ENCODE measurements around the gene CCDC117.

Gene CCDC117

GRCh38 chr22:28829358-28830181 is 57.1 kb downstream of the CCDC117 start:
- DNase-seq (ENCODE audit: low spot score) = peak; percentile 66

GRCh38 chr22:28830441-28830840 is 57.9 kb downstream of the CCDC117 start:
- DNase-seq (ENCODE audit: low spot score) = no peak

GRCh38 chr22:28831140-28832072 is 58.9 kb downstream of the CCDC117 start:
- no peak for DNase-seq (ENCODE audit: low spot score)

GRCh38 chr22:28832731-28833130 is 60.2 kb downstream of the CCDC117 start:
- DNase-seq (ENCODE audit: low spot score) = no peak

GRCh38 chr22:28833276-28833923 is 60.9 kb downstream of the CCDC117 start:
- no peak for DNase-seq (ENCODE audit: low spot score)

- DNase-seq (ENCODE audit: low spot score) = no peak
These were observed 63.2 kb downstream of the CCDC117 start for GRCh38 chr22:28835630-28836189.

- DNase-seq (ENCODE audit: low spot score) = no peak
These were observed 65.1 kb downstream of the CCDC117 start for GRCh38 chr22:28837640-28838039.

Measured in HuH-7.5 (cell line).